Measurements from ENCODE around the gene FAM168A.

Gene FAM168A

DNA sequence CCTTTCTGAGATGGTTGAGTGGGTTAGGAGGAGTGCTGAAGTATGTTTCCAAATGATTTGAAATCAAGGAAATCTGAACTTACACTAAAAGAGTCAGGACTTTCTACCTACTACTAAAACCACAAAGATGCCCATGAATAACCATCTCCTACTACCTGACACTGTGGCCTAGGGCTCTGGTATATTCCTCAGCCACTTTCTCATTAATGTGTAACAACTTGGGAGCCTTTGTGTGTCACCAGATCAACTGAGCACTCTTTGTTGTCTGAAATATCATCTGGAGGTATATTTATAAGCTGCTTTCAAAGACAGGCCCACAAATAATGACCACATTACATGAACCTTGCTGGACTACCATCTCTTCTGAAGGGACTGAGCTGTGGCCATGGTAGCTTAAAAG, 177.8 kb downstream of the FAM168A start:
- DNase-seq, result no peak

DNA sequence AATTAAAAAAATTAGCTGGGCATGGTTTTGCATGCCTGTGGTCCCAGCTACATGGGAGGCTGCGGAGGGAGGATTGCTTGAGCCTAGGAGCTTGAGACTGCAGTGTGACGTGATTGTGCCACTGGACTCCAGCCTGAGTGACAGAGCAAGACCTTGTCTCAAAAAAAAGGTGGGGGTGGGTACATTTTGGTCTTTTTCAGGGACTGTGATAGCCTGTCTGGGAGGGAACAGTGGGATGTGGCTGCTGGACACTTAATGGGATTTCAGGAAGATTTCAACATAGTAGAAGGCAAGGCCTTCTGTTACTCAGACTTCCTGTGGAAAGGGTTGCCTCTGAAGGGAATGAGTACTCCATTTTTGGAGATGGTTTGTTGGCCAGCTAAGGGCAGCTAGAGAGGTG, 181.1 kb downstream of the FAM168A start:
- DNase-seq, result no peak

DNA sequence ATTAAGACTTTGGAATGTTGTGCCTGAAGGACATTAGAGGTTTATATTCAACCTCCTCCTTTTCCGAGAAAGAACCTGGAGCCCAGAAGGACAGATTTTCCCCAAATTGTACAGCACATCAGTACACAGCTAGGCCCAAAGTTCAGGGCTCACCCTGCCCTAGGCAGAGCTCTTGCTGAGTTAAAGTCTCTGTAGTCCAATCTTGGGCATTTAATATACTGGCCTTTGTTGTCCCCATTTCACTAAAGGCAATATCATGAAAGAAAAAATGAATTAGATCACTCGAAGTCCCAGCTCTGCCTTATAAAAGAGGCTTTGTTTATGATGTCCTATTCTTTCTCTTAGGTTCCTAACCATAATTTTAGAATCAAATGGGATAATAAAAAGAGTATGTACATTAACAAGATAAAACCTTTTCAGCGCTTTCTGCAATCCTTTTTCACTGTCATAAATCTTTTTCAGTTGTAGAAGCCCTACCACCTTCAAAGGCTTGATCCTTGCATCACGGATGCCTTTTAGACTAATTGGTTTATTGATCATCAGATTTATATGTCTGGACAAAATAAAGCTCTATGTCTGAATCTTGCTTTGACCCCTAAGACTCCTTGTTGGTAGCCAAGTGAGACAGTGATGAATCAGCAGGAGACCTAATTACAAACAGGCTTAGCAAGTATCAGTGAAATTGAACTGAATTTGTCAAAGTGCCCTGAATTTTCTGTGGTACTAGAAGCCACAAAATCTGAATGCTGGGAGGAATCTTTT, 181.9 kb downstream of the FAM168A start:
- DNase-seq, result no peak

DNA sequence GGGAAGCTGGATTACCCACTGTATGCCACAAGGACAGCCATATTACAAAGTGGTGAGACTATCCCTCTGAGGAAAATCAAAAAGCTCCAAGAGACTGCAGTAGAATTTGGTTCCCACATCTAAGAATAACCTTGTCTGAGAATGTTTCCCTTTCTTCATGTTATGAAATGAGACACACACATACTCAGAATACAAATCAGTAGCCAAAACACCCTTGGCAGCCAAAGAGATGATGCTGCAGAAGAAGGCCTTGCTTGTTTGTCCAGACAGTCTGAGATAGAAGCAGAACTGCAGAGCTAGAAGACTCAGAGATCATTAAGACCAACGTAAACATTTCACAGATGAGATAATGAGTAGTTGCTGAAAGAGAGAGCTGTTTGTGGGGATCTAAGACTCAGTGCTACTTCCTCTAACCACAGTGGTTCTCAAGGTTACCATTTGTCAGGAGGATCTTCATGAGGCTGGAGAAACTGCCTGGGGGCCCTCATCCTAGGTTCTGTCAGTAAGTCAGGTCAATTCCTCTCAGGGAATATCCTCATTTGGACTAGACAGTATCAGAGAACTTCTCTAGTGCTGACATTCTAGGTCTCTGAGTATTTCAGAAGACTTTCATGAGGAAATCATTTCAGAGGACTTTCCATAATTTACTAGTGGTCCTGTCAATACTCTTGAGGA, 182.8 kb downstream of the FAM168A start:
- no peak for DNase-seq

DNA sequence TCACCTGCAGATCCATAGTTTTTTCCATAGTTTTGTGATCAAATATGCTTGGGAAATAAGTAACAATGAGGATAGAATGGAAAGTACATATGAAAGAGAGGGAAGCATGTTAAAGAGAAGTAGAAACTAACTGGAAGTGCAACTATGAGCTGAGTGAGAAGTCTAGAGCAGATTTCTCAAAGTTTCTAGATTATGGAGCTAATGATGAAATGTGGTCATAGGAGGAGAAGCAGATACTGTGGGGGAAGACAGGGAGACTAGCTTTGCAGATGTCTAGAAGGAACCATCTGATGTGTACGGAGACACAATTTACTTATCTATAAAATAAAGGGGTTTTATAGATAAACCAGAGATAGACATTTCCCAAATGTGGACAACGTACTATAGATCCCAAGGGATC, 184.7 kb downstream of the FAM168A start:
- no peak for DNase-seq

DNA sequence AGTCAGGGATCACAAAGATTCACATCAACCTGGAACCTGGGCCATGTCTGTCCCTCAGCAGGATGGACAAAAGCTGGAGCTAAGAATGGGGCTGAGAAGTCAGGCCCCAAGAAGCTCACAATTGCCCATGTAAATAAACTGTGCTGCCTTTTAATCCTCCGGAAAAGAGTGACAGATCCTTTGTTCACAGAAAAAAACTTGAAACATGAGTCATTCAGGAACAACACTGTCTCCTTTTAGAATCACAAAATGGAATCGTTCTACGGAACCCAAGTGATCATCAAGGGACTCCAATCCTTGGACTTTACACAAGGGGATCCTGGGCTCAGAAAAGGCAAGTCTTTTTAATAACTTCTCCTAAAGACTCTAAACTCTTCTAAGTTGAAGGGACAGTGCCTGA, 185.6 kb downstream of the FAM168A start:
- no peak for DNase-seq

DNA sequence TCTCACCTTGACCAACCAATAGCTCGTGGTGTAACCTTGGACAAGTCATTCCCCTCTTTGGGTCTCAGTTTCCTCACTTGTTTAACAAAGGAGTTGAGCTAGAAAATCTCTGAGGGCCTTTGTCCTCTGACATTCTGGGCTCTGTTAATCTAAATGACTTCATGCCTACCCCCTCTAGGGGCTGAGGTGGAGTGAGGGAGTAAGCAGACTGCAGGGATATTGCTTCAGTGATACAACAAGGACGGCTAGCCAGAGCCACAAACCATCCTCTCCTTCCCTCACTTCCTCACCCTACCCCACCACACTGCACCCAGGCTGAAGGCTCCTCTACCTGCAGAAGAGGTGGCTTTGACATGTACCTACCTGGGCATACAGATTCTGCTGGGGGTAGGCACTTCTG, 186.9 kb downstream of the FAM168A start:
- no peak for DNase-seq

DNA sequence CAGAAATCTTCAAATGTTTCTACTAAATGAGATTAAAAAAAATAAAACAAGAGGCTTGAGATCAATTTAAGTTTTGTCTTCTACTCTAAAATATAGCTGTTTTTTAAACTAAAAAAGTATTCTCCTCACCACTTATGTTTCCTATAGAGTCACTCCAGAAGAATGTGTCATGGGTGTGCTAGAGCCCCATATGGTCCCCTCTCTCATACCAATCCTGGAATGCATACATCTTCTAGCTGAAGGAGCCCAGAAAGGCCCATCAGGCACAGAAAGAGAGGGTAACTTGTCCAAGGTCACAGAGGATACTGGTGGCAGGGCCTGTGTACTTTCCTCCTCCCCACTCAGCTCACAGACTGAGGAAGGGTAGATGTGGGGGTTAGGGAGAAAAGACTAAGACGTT, 187.3 kb downstream of the FAM168A start:
- no peak for DNase-seq

DNA sequence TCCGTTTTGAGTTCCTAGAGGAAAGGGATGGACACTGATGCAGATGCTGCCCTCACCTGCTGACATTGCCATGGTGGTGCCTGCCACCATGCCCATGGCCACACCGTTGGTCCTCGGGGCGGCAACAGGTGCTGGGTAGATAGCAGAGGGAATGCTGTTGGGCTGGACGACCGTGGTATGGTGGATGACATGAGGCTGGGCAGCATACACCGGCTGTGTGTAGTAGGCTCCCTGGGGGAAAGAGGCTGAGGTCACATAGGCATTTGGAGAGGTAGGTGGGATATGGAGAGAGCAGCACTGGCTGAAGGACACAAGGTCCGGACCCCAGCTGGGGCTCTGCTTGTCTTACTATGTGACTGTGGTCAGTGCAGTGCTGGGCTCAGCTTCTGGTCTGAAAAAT, 188.5 kb downstream of the FAM168A start:
- no peak for DNase-seq

DNA sequence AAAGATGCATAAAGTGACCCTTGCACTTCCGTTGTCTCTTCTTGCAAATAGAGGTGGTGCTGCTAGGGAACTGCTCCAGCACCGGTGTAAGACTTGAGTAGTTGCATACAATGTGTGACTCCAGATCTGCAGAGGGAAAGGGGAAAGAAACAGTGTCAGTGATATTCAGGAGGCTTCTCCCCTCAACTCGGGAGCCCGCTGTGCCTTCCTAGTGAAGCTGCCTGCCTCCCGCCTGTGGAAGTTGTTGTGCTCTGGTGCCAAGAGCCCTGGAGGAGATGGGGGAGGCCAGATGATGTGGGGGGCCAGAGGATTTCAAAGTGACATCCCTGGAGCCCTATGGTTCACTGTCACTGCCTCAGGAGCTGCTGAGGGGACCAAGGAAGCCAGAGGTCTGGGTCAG, 191.3 kb downstream of the FAM168A start:
- no peak for DNase-seq

DNA sequence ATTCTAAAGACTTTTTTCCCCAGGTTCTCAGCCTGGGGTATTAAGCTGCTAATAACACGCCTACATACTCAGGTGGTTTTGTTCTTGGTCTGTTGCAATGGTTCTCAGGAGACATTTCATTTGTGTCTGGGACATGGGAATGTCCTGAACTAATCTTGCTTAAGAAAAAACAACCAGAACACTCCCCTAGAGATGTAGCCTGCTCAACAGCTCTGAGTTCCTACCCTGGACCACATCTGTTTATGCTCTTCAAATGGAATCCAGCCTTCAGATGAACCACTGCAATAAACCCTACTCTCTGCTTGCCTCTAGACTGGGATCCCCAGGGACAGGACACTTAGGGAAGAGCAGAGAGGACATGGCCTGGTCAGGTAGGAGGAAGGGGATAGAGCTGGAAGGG, 191.8 kb downstream of the FAM168A start:
- DNase-seq, result no peak

DNA sequence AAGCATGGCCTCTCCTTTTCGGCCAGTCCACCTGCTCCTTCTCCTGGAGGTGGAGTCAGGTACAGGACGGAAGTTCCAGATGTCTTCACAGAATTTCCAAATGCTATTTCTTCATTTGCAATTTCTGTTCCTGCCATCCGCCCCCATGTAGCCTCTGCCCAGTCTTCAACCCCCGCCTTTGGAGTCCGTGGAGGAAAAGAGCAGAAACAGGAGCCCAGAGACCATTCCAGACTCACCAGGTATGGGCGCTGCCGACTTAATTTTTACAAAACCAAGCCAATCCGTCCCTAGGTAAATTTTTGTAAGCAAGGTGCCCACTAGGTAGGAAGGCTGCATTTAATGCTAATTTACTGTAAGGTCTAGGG, 192.8 kb downstream of the FAM168A start:
- DNase-seq, result no peak

DNA sequence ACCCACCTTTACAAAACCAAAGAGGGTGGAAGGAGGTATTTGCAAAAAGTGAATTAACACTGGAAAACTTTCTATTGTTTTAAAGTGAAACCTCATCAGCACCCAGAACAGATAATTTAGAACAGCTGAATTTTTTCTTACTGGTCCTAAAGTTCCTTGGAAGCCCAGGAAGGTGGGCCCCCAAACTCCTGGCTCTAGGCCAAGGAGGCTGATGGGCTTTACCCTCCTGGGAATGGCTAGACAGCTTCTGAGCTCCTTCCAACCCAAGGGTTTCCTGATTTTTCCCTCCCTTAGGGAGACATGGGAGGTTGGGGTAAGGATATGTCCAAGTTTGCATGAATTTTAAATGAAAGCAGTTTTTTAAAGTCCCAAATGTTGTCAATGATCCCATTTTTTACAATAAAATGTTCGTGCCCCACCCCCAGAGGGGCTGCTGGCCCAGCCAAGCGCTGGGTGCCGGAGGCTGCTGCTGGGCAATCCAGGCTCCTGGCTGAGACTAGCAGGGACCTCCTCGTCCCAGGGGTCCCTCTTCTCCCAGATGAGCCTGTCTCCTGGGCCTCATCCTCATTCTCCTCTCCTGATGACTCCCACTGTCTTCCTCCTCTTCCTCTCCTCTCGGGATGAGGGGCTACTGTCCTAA, 193.3 kb downstream of the FAM168A start:
- DNase-seq, result no peak

DNA sequence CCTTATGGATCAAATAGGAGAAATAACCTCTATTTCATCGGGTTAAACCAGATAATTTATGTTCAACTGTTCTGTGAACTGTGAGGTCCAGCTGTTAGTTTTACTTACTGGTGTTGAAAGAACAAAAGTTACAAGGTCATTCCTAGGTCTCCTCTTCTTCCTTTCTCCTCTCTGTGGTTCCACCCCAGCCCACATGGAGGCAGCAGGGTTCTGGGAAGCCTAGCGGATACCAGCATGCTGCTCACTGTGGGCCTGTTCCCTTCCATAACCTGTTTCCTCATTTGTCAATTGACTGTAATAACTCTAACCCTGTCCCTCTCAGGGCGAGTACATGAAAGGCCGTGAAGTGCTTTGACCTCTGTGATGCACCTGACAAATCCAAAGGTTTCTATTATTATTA, 193.9 kb downstream of the FAM168A start:
- DNase-seq, result no peak

DNA sequence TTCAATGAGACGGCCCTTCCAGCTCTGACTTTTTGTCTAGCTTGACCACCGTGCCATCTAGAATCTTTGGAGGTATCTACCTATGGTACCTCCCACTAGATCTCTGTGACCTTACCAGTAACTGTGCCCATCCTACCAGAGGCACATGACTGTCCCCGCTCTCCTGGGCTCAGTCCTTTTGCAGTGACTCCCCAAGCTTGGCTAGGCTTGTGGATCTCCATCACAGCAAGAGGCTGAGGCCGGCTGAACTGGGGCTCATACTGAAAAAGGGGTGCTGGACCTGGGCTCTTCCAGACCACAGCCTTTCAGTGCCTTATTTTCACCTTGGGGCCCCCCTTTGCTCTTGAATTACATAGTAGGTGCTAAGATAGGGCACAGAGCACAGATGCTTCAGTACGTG, 194.4 kb downstream of the FAM168A start:
- no peak for DNase-seq

DNA sequence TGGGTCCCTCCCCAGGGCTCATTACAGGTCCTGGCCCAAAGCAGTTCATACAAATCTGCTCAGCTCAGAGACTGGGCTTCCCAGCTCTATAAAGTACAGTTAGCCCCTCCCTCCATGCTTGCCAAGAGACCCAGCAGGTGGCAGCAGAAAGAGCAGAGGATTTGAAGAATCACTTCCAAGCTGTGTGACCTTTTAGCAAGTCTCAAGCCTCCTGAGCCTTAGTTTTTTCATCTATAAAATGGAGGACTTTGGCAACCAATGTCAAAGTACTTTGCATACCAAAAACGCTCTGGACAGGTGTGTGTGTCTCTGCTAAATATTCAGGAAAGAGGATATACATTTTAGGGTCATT, 195.1 kb downstream of the FAM168A start:
- peak; percentile 62 for DNase-seq

DNA sequence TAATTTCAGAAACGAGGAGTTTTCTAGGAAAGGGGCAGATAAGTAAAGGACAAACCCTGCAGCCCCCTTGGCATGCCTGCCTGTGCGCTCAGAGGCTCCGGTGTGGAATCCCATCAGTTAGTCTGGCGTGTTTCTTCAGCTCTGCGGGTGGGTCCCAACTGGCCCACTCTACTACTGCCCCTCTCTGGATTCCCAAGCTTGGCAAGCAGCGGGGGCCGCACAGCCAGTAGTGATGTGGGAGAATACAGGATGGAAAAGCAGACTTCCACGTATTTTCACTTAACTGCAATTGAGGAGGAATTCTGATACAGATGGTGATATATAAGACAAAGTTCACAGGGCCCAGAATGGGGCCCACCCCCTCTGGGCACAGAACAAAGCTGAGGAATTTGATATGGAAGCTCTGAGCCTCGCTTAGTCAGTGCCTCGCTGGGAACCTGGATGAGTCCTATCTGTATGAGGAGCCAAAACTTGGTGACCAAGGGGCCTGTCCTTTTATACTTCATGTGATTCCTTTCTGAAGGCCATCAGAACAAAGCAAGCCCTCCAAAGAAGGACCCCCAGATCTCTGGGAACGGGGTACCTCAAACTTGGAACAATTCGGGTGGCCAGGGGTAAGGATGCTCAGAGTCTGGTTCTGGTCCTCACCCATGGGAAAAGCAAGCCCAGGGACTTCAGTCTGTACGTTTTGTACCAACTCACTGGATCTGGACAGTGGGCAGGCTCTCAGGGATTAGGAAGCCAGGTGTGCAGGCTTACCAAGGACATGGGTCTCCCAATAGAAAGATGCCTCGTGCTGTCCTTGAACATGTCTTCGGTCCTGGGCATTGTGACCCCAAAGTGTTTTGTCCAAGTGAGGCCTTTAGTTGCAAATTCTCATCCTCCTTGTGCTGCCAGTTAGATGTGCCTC, 195.7 kb downstream of the FAM168A start:
- DNase-seq, result no peak

DNA sequence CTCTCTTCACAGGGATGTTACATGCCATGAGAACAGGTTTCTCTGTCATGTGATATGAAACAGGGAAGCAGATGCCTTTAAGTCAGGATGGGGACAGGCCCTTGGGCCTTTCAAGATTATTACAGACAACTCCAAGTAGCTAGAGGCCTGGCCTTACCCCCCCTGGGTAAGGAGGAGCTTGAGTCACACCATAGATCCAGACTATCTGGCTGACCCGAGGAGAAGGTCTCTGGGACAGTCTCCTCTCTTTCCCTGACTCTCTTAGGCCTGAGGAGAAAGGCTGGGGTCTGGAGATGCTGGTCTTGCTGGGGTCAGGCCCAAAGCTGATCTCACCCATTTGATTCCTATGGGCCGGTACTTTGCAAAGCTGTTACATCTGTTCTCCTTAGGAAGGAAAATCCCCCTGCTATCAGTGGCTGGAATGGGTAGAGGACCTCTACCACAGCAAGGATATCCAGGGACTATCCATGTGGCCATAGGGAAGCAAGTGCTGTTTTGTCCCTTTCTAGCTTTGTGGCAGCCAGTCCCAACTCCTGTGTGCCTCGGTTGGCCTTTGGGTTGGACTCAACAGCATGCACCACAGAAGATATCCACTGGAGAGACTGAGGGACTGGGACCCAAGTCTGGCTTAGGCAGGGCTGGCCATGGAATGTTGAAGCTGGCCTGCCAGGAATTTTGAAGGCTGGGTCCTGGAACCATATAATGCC, 196.5 kb downstream of the FAM168A start:
- no peak for DNase-seq

DNA sequence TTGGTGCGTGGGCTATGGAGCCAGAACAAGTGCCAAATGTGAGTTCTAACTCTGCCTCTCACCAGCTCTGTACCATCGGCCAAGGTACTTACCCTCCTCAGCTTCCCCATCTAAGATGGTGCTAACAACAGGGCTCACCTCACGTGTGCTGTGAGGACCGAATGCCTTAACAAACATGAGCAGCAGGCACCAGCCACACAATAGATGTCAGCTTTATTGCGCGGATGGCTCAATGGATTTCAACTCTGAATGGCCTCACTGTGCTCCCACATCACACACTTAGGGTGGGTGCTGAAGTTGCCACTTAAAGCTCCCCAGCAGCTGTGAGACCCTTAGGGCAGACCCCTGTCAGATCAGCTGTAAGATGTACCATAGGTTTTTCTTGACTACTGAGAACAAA, 197.6 kb downstream of the FAM168A start:
- DNase-seq, result no peak

DNA sequence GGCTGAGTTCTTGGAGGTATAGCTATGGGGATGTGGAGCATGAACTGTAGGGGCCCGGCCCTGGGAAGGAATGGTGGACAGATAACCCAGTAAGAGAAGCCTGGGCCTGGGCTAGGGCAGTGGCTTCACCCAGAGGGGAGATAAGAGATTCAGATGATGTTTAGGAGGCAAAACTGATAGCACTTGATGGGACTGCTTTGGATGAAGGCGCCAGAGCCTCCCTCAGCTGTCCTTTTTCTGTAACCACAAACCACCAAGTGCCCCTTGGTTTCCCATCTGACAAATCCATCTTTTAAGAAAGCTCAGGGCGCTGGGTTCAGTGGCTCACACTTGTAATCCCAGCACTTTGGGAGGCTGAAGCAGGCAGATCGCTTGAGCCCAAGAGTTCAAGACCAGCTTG, 198.3 kb downstream of the FAM168A start:
- no peak for DNase-seq

DNA sequence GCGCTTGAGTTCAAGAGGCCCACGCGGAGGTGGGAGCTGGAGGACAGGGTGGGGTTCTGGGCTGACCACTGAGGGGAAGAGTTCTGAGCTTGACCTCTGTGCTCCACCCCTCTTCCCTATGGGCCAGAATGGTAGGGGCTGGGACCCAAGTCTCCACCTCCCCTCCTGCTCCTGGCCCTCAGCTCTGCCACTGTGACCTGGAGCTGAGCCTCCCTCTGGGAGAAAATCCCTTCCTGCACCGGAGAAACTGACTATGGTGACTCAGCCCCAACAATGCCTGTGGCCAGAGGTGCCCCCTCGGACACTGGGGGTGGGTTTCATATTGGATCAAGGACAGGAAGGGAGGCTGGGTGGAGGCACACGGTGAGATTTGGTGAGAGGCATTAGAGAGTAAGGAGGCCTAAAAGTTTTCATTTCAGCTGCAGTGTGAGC, 198.7 kb downstream of the FAM168A start:
- no peak for DNase-seq

DNA sequence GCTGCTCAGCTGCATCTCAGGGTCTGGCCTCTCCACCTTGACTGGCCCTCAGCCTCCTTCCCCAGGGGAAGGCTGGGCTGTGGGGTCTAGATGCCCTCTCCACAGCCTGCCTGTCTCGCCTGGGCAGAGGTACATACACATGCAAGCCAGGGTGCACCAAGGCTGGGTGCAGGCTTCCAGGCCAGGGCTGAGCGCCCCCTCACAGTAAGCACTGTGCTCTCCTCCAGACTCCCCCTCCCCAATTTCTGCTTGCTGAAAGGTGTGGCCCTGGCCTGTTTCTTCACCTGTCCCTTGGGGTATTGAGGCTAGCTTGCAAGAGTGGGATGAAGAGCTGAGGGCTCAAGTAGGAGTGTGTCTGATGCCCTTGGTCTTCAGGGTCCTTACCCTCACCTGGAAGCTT, 199.2 kb downstream of the FAM168A start:
- no peak for DNase-seq

DNA sequence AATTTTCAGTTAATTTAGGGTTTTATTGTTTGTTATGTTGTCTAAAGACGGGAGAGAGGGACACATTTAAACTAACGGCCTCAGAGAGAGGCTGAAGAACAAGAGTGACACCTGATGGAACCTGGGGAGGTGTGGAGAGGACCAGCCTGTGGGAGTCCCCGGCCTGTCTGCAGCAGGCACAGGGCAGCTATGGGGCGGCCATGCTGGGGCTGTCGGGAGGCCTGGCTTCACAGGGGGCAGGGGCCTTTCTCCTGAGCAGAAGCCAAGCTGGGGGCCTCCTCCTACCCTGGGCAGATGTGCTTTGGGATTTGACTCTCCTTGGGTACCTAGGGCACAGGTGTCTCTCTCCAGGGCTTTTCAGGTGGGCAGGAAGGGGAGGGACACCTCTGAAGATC, 199.8 kb downstream of the FAM168A start:
- DNase-seq, result no peak

Measured in RPMI8226 (cell line).